ENCODE data around the gene CHERP.

Gene CHERP

GRCh38 chr19:16519230-16519687 lies 23.0 kb downstream of the CHERP start:
- Mint-ChIP-seq H3K27ac (no peak overlapping the region), H3K9me3 (no peaks in the 10 kb centered on the region), H3K27me3 (ENCODE audit: low read depth, poor library complexity) (peaks cover 2% of the 10 kb centered on the region), H3K4me1 (no peaks in the 10 kb centered on the region), H3K36me3 (ENCODE audit: low read depth) (peaks cover 29% of the 10 kb centered on the region), H3K4me3 (no peak overlapping the region)
- no peak for DNase-seq
- TF ChIP-seq CTCF (IDR thresholded peaks at IDR 0.05): no peak

GRCh38 chr19:16518483-16519229 lies 23.6 kb downstream of the CHERP start:
- no peak overlapping the region for H3K4me3 Mint-ChIP-seq

DNA sequence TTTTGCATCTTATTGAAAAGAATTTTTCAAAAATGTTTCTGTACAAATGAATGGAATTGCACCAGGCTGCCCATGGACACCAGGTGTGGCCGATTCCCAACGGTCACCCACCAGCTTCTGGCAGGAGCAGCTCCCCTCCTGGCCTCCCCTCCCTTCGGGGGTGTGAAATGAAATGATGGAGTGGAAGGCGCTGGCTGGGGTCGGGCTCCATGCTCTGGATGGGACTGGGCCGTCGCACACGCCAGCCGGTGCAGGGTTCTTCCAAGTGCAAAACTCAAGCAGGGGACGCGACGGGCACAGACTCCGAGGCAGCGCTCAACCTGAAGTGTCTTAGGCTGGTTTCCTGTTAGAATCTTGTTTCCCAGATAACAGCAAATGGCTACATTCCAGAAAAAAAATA lies 24.2 kb downstream of the CHERP start:
- H3K27ac Mint-ChIP-seq: peak overlapping the region; percentile 90
- DNase-seq: no peak
- TF ChIP-seq CTCF (IDR thresholded peaks at IDR 0.05): no peak
- no peaks in the 10 kb centered on the region for H3K9me3 Mint-ChIP-seq
- no peaks in the 10 kb centered on the region for H3K27me3 Mint-ChIP-seq (ENCODE audit: low read depth, poor library complexity)
- peaks cover 20% of the 10 kb centered on the region for H3K36me3 Mint-ChIP-seq (ENCODE audit: low read depth)
- H3K4me3 Mint-ChIP-seq: no peak overlapping the region
- no peaks in the 10 kb centered on the region for H3K4me1 Mint-ChIP-seq

More at GRCh38 chr19:16518483-16519229, 23.6 kb downstream of the CHERP start:
- no peak for DNase-seq
- H3K9me3 Mint-ChIP-seq: no peaks in the 10 kb centered on the region
- H3K36me3 Mint-ChIP-seq (ENCODE audit: low read depth): peaks cover 23% of the 10 kb centered on the region
- TF ChIP-seq CTCF (IDR thresholded peaks at IDR 0.05): no peak
- H3K27ac Mint-ChIP-seq: peak overlapping the region; percentile 90
- H3K4me1 Mint-ChIP-seq: no peaks in the 10 kb centered on the region
- no peaks in the 10 kb centered on the region for H3K27me3 Mint-ChIP-seq (ENCODE audit: low read depth, poor library complexity)

- Mint-ChIP-seq H3K27ac (peak overlapping the region; percentile 42), H3K4me3 (no peak overlapping the region), H3K27me3 (ENCODE audit: low read depth, poor library complexity) (no peaks in the 10 kb centered on the region), H3K36me3 (ENCODE audit: low read depth) (peaks cover 20% of the 10 kb centered on the region), H3K9me3 (no peaks in the 10 kb centered on the region), H3K4me1 (no peaks in the 10 kb centered on the region)
- no peak for DNase-seq
- no peak for TF ChIP-seq CTCF (IDR thresholded peaks at IDR 0.05)
Observed at GRCh38 chr19:16516923-16517610, 25.2 kb downstream of the CHERP start.

DNA sequence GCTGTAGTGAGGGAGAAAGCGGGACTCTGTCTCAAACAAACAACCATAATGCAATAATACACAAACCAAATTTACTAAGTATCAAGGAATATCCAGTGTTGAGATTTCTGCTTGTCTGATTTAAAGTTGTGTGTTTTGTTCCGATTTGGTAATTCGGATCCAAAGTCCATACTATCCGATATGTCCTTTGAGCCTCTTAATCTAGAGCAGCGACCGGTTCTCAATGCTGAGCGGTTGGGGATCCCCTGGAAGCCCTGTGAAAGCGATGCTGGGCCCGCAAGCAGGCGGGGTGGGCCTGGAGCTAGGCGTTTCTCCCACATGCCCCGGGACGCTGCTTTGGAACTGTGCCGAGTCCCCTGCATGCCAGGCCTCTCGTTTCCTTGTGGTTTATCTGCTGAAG lies 25.9 kb downstream of the CHERP start:
- Mint-ChIP-seq H3K36me3 (ENCODE audit: low read depth) (peaks cover 24% of the 10 kb centered on the region), H3K9me3 (no peaks in the 10 kb centered on the region), H3K4me3 (no peak overlapping the region), H3K27me3 (ENCODE audit: low read depth, poor library complexity) (no peaks in the 10 kb centered on the region), H3K4me1 (no peaks in the 10 kb centered on the region), H3K27ac (peak overlapping the region; percentile 19)
- TF ChIP-seq CTCF (IDR thresholded peaks at IDR 0.05): no peak
- DNase-seq: no peak

Measured in nephron progenitor cell (in vitro differentiated cells).